MM.1S (cell line): Measurements from ENCODE around the gene CDO1.

ENCODE experiments used
- DNase-seq: peaks from one replicate; pipeline ENCODE4 v3.0.0-alpha.2; 2015
- H2AFZ ChIP-seq: fragments of 300-600 bp; sonication (generic); 2 replicates; pipeline ENCODE4 v1.6.0; 2016; ENCODE audit warnings: antibody characterized with exemption, low read length
- H3F3A ChIP-seq: fragments of 300-600 bp; sonication (generic); 2 replicates; pipeline ENCODE4 v1.6.1; 2016; ENCODE audit warnings: mild to moderate bottlenecking, antibody characterized with exemption, low read length, moderate library complexity, mixed read lengths; ENCODE audit not compliant: insufficient read depth
- H3K27ac ChIP-seq: fragments of 300-600 bp; sonication (generic); 2 replicates; pipeline ENCODE4 v1.5.1; 2016; ENCODE audit warnings: mild to moderate bottlenecking, low read length
- H3K27me3 ChIP-seq: fragments of 300-600 bp; sonication (generic); replicated peaks from 2 replicates; pipeline ENCODE4 v1.6.0; 2016; ENCODE audit warnings: low read length; ENCODE audit not compliant: insufficient read depth
- H3K36me3 ChIP-seq: fragments of 300-600 bp; sonication (generic); replicated peaks from 2 replicates; pipeline ENCODE4 v1.6.1; 2016; ENCODE audit warnings: mild to moderate bottlenecking, low read length, mixed read lengths; ENCODE audit not compliant: insufficient read depth
- H3K4me1 ChIP-seq: fragments of 300-600 bp; sonication (generic); 2 replicates; pipeline ENCODE4 v1.6.1; 2016; ENCODE audit warnings: low read length, mixed read lengths
- H3K4me2 ChIP-seq: fragments of 300-600 bp; sonication (generic); 2 replicates; pipeline ENCODE4 v1.6.0; 2016; ENCODE audit warnings: low read depth, low read length
- H3K4me3 ChIP-seq: fragments of 300-600 bp; sonication (generic); 2 replicates; pipeline ENCODE4 v1.5.1; 2016; ENCODE audit warnings: low read length, mixed read lengths
- H3K79me2 ChIP-seq: fragments of 300-600 bp; sonication (generic); 2 replicates; pipeline ENCODE4 v1.6.1; 2016; ENCODE audit warnings: mixed run types, low read length, mixed read lengths
- H3K9ac ChIP-seq: fragments of 300-600 bp; sonication (generic); 2 replicates; pipeline ENCODE4 v1.6.1; 2016; ENCODE audit warnings: low read length, mixed read lengths
- H3K9me2 ChIP-seq: fragments of 300-600 bp; sonication (generic); replicated peaks from 2 replicates; pipeline ENCODE4 v1.6.1; 2016; ENCODE audit warnings: mild to moderate bottlenecking, low read length, mixed read lengths; ENCODE audit not compliant: insufficient read depth
- H3K9me3 ChIP-seq: fragments of 300-600 bp; sonication (generic); replicated peaks from 2 replicates; pipeline ENCODE4 v1.6.1; 2016; ENCODE audit warnings: mild to moderate bottlenecking, low read length, mixed read lengths; ENCODE audit not compliant: insufficient read depth
- H4K20me1 ChIP-seq: fragments of 300-600 bp; sonication (generic); 2 replicates; pipeline ENCODE4 v1.6.1; 2016; ENCODE audit warnings: mild to moderate bottlenecking, low read length, moderate library complexity, mixed read lengths; ENCODE audit not compliant: insufficient read depth
- EZH2 ChIP-seq: fragments of 300-600 bp; sonication (generic); optimal IDR thresholded peaks from 2 replicates; pipeline ENCODE3; 2017; ENCODE audit warnings: low read depth, mild to moderate bottlenecking, antibody characterized with exemption, low read length, mixed read lengths
- EZH2phosphoT487 ChIP-seq: fragments of 300-600 bp; sonication (generic); IDR thresholded peaks from 2 replicates; pipeline ENCODE4 v1.6.1; 2018; ENCODE audit warnings: antibody characterized with exemption, low read length
- TF ChIP-seq, protein P1 (sequence below): fragments of 300-600 bp; sonication (generic); IDR thresholded peaks from 2 replicates; pipeline ENCODE4 v1.5.1; 2016; ENCODE audit warnings: antibody characterized with exemption, low read length, mixed read lengths

Gene CDO1

GRCh38 chr5:115801152-115801551 lies 15.3 kb downstream of the CDO1 start:
- no peak for DNase-seq
- H3K79me2 ChIP-seq: no peaks in the 10 kb centered on the region
- H3F3A ChIP-seq: no peaks in the 10 kb centered on the region
- H3K4me2 ChIP-seq: no peak overlapping the region
- no peak overlapping the region for H3K9ac ChIP-seq
- H3K9me2 ChIP-seq: no peaks in the 10 kb centered on the region
- H4K20me1 ChIP-seq: no peaks in the 10 kb centered on the region
- H3K4me1 ChIP-seq: no peaks in the 10 kb centered on the region
- H3K4me3 ChIP-seq: no peak overlapping the region
- H3K36me3 ChIP-seq: no peaks in the 10 kb centered on the region
- H3K27me3 ChIP-seq: no peaks in the 10 kb centered on the region
- no peak overlapping the region for H2AFZ ChIP-seq
- no peaks in the 10 kb centered on the region for H3K9me3 ChIP-seq
- no peak overlapping the region for H3K27ac ChIP-seq
- TF ChIP-seq EZH2phosphoT487 (no peak), EZH2 (no peak)
- TF ChIP-seq, protein P1, sequence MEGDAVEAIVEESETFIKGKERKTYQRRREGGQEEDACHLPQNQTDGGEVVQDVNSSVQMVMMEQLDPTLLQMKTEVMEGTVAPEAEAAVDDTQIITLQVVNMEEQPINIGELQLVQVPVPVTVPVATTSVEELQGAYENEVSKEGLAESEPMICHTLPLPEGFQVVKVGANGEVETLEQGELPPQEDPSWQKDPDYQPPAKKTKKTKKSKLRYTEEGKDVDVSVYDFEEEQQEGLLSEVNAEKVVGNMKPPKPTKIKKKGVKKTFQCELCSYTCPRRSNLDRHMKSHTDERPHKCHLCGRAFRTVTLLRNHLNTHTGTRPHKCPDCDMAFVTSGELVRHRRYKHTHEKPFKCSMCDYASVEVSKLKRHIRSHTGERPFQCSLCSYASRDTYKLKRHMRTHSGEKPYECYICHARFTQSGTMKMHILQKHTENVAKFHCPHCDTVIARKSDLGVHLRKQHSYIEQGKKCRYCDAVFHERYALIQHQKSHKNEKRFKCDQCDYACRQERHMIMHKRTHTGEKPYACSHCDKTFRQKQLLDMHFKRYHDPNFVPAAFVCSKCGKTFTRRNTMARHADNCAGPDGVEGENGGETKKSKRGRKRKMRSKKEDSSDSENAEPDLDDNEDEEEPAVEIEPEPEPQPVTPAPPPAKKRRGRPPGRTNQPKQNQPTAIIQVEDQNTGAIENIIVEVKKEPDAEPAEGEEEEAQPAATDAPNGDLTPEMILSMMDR: no peak

- H3K4me1 ChIP-seq: no peaks in the 10 kb centered on the region
- no peak overlapping the region for H3K4me3 ChIP-seq
- no peaks in the 10 kb centered on the region for H3K9me3 ChIP-seq
- no peaks in the 10 kb centered on the region for H4K20me1 ChIP-seq
- H3K36me3 ChIP-seq: no peaks in the 10 kb centered on the region
- no peaks in the 10 kb centered on the region for H3K79me2 ChIP-seq
- no peak overlapping the region for H2AFZ ChIP-seq
- no peaks in the 10 kb centered on the region for H3F3A ChIP-seq
- DNase-seq: no peak
- H3K27ac ChIP-seq: no peak overlapping the region
- H3K27me3 ChIP-seq: no peaks in the 10 kb centered on the region
- H3K9me2 ChIP-seq: no peaks in the 10 kb centered on the region
- H3K9ac ChIP-seq: no peak overlapping the region
- TF ChIP-seq, protein P1: no peak
- TF ChIP-seq EZH2phosphoT487: no peak
- TF ChIP-seq EZH2: no peak
- H3K4me2 ChIP-seq: no peak overlapping the region
Observed at GRCh38 chr5:115800108-115800507, 16.4 kb downstream of the CDO1 start.

GRCh38 chr5:115798252-115798651 lies 18.2 kb downstream of the CDO1 start:
- Histone ChIP-seq H3K27ac (no peak overlapping the region), H3K79me2 (no peaks in the 10 kb centered on the region), H3K9me3 (no peaks in the 10 kb centered on the region)

More at GRCh38 chr5:115798252-115798651, 18.2 kb downstream of the CDO1 start:
- Histone ChIP-seq H4K20me1 (no peaks in the 10 kb centered on the region), H3K4me1 (no peaks in the 10 kb centered on the region), H3K4me3 (no peak overlapping the region), H3K4me2 (no peak overlapping the region), H3K9ac (no peak overlapping the region), H3K27me3 (no peaks in the 10 kb centered on the region), H3K9me2 (no peaks in the 10 kb centered on the region), H3F3A (no peaks in the 10 kb centered on the region), H3K36me3 (no peaks in the 10 kb centered on the region), H2AFZ (no peak overlapping the region)
- TF ChIP-seq EZH2: no peak
- TF ChIP-seq, protein P1: no peak
- TF ChIP-seq EZH2phosphoT487: no peak
- no peak for DNase-seq
